ENCODE data around the gene POU4F1.

Gene POU4F1

DNA sequence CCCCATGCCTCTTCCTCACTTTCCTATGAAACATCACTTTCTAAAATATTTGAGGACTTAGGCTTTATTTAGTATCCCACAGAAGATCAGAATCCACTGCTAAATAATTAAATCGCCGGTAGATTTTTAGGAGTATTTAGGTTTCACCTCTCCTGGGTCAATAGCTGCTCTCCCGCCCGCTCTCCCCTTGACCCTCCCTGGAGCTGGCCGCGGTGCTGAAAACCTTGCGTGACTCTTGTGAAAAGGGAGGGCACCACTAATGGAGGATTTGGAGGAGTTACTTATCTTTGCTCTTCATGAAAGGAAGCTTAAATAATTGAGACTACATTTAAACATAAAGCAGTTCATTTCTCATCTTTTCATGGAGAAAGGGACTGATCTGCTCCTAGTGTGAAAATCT is 14.1 kb downstream of the POU4F1 start:
- TF ChIP-seq SIN3A (IDR thresholded peaks at IDR 0.05; ENCODE audit: borderline replicate concordance, insufficient read depth, low read length) = no peak
- TF ChIP-seq, protein P1, sequence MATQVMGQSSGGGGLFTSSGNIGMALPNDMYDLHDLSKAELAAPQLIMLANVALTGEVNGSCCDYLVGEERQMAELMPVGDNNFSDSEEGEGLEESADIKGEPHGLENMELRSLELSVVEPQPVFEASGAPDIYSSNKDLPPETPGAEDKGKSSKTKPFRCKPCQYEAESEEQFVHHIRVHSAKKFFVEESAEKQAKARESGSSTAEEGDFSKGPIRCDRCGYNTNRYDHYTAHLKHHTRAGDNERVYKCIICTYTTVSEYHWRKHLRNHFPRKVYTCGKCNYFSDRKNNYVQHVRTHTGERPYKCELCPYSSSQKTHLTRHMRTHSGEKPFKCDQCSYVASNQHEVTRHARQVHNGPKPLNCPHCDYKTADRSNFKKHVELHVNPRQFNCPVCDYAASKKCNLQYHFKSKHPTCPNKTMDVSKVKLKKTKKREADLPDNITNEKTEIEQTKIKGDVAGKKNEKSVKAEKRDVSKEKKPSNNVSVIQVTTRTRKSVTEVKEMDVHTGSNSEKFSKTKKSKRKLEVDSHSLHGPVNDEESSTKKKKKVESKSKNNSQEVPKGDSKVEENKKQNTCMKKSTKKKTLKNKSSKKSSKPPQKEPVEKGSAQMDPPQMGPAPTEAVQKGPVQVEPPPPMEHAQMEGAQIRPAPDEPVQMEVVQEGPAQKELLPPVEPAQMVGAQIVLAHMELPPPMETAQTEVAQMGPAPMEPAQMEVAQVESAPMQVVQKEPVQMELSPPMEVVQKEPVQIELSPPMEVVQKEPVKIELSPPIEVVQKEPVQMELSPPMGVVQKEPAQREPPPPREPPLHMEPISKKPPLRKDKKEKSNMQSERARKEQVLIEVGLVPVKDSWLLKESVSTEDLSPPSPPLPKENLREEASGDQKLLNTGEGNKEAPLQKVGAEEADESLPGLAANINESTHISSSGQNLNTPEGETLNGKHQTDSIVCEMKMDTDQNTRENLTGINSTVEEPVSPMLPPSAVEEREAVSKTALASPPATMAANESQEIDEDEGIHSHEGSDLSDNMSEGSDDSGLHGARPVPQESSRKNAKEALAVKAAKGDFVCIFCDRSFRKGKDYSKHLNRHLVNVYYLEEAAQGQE (IDR thresholded peaks at IDR 0.05; ENCODE audit: insufficient read depth in 1 of 2, low read depth in 2 of 2, low read length in 2 of 2) = peak; percentile 90 to 96

DNA sequence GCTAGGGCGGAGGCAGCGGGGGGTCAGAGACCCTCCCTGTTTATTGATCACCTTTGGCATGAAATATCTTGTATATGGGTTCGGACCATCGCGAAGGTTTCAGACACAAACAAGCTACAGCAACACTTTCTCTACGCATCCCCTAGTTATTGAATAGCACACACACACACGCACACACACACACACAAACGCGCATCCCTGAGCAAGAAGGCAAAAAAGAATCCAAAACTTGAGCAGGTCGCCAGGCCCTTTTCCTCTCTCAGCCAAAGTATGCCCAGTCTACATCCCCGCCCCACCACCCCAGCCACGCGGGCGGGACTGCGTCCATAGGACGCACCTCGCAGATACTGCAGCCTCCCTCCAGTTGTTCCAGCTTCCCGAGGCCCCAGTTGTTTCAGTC is 16.0 kb downstream of the POU4F1 start:
- TF ChIP-seq SIN3A (IDR thresholded peaks at IDR 0.05; ENCODE audit: borderline replicate concordance, insufficient read depth, low read length) = no peak

DNA sequence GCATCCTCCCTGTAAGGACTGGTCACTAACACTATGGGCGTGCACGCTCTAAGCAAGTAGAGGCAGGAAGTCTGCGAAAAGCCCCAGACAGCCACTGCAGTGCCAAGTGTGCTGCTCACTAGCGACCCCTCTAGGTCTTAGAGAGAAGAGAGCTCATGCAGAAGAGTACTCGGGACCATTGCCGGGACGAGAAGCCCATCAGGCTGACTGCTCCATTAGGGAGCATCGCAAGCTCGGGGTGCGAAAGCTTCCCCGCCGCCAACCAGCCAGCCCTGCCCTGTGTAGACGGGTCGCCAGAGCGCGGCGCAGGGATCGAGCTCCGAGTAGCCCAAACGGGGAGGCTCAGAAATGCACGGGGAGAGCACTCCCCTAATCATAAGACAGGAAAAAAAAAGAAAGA is 16.6 kb downstream of the POU4F1 start:
- no peak for TF ChIP-seq SIN3A (IDR thresholded peaks at IDR 0.05; ENCODE audit: borderline replicate concordance, insufficient read depth, low read length)
- TF ChIP-seq POLR2AphosphoS5 (IDR thresholded peaks at IDR 0.05; ENCODE audit: low read depth, low read length) = no peak
- no peak for TF ChIP-seq FOXP2 (optimal IDR thresholded peaks at IDR 0.05; ENCODE audit: borderline replicate concordance, extremely low read depth, extremely low read length, insufficient read depth)
- TF ChIP-seq, protein P1 (IDR thresholded peaks at IDR 0.05; ENCODE audit: insufficient read depth in 1 of 2, low read depth in 2 of 2, low read length in 2 of 2) = no peak
- no peak for TF ChIP-seq TAF1 (IDR thresholded peaks at IDR 0.05; ENCODE audit: borderline replicate concordance, insufficient read depth, low read length)

DNA sequence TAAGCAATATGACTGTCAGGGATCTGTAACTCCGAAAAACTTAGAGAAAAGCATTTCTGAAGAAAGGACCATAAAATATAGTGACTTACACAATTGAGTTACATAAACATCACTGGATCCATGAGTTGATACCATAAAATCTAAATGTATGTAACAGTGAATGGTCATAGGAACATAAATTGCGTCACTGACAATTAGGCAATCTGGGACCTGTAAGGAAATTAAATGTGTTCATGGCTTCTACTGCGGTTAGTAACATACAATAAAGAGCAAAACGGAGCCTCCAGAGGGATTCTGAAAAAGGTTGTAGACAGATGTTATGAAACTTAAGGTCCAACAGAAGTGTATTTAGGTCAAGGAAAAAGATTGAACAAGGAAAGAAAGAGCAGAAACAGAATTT is 27.1 kb downstream of the POU4F1 start:
- TF ChIP-seq POLR2AphosphoS5 (IDR thresholded peaks at IDR 0.05; ENCODE audit: low read depth, low read length) (no peak), FOXP2 (optimal IDR thresholded peaks at IDR 0.05; ENCODE audit: borderline replicate concordance, extremely low read depth, extremely low read length, insufficient read depth) (no peak), TAF1 (IDR thresholded peaks at IDR 0.05; ENCODE audit: borderline replicate concordance, insufficient read depth, low read length) (no peak), SIN3A (IDR thresholded peaks at IDR 0.05; ENCODE audit: borderline replicate concordance, insufficient read depth, low read length) (no peak)
- TF ChIP-seq, protein P1 (IDR thresholded peaks at IDR 0.05; ENCODE audit: insufficient read depth in 1 of 2, low read depth in 2 of 2, low read length in 2 of 2) = no peak

DNA sequence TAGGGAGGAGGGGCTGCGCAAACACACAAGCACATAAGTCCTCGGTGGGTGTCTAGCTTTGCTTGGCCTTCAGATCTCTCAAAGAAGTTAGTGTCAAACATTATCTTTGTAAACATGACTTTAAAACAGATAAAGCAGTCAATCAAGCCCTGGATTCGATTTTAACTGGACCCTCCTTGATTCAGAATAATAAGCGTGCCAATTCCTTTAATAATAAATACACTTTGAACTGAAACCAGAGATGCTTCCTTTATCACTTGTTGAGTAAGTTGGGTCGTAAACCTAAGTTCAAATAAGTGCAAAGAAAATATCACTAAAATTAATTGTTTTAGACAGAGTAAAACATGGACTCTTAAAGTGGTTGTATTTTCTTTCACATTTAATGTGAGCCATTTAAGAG is 30.9 kb downstream of the POU4F1 start:
- TF ChIP-seq FOXP2 (optimal IDR thresholded peaks at IDR 0.05; ENCODE audit: borderline replicate concordance, extremely low read depth, extremely low read length, insufficient read depth) = no peak
- no peak for TF ChIP-seq TAF1 (IDR thresholded peaks at IDR 0.05; ENCODE audit: borderline replicate concordance, insufficient read depth, low read length)
- TF ChIP-seq POLR2AphosphoS5 (IDR thresholded peaks at IDR 0.05; ENCODE audit: low read depth, low read length) = no peak
- TF ChIP-seq, protein P1 (IDR thresholded peaks at IDR 0.05; ENCODE audit: insufficient read depth in 1 of 2, low read depth in 2 of 2, low read length in 2 of 2) = no peak
- no peak for TF ChIP-seq SIN3A (IDR thresholded peaks at IDR 0.05; ENCODE audit: borderline replicate concordance, insufficient read depth, low read length)
